HG03025 (cell line): Measurements from ENCODE around the gene RPAP3.

Experiments used
- ATAC-seq: cut with Tn5 transposase; IDR thresholded peaks from one replicate; pipeline ENCODE4 v1.9.1; 2021; ENCODE audit warnings: mild to moderate bottlenecking, moderate library complexity; ENCODE audit not compliant: unreplicated experiment, low FRiP score

Gene RPAP3

GRCh38 chr12:47614521-47614920, 91.3 kb downstream of the RPAP3 start:
- ATAC-seq = no peak

- ATAC-seq = no peak
Measured at GRCh38 chr12:47612953-47613352, 92.9 kb downstream of the RPAP3 start.

- no peak for ATAC-seq
Measured at GRCh38 chr12:47611906-47612305, 93.9 kb downstream of the RPAP3 start.
